COLO668 (cell line): ENCODE measurements around the gene UCK1.

Experiments
- DNase-seq: peaks from one replicate; lab custom pipeline; 2025; ENCODE audit not compliant: unreplicated experiment; lab: John Stamatoyannopoulos, UW

Gene UCK1

GRCh38 chr9:131477816-131478419 is 53.1 kb downstream of the UCK1 start:
- DNase-seq, result no peak

DNA sequence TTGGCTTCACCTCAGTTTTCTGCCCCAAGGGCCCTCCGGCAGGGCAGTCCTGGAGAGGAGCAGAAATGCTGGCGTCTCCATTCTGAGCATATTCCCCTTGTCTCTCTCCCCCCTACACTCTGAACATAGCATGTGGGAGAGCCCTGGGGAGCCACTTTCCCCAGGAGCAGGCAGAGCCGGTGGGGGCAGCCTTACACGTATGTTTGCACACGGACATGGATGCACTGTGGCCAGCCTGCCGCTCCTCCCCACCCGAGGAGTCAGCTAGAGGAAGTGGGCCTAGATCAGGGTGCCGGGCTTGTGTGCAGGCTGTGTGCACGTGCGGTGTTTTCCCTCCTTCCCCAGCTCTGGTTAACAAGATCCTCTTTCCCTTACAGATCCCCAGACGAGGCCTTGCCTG is 53.7 kb downstream of the UCK1 start:
- DNase-seq, result no peak

- DNase-seq, result no peak
These were observed 54.2 kb downstream of the UCK1 start for GRCh38 chr9:131476777-131477345.

GRCh38 chr9:131475956-131476776 is 54.9 kb downstream of the UCK1 start:
- DNase-seq, result no peak

GRCh38 chr9:131475111-131475955 is 55.7 kb downstream of the UCK1 start:
- DNase-seq, result no peak

- DNase-seq, result no peak
These were observed 56.4 kb downstream of the UCK1 start for GRCh38 chr9:131474711-131475110.

GRCh38 chr9:131473891-131474290 is 57.2 kb downstream of the UCK1 start:
- DNase-seq, result no peak
